ENCODE measurements around the gene KLF9.

DNA sequence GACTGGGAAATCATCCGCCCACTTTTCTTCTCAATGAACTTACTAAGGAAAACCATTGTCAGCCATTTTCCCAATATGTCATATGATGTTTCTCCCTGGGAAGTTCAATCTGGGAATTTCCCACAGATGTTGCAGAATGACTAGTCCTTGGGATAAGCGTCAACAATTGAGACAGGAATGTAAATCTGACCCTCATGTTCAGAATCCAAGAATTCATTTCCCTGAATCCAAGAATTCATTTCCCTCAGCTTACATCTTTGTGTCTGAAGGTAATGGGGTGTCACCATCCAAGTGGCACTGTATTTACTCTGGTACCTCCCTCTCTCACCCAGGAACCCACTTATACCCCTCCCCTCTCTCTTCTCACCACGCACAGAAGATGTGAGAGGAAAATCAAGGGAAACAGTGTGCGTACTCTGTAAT lies 7.4 kb downstream of the KLF9 start:
- no peak for TF ChIP-seq CTCF (conservative IDR thresholded peaks at IDR 0.05 in 1 of 2, IDR thresholded peaks at IDR 0.05 in 1 of 2; ENCODE audit: low read depth in 1 of 2, low read length in 2 of 2)
- TF ChIP-seq EZH2 (IDR thresholded peaks at IDR 0.05; ENCODE audit: low read length, missing control alignments), result no peak

All from fibroblast of lung (primary cell).